Large intestine (tissue), 12 donors: ENCODE results near the gene OR52E8. TPM values are rescaled to one million over a fixed set of nuclear protein-coding genes. Genes with fewer than 3 reads are reported as not detected.

Experiments used
- DNase-seq, 2 donors: peaks; one replicate each; pipeline versions ENCODE4 v3.0.0 to v3.0.0-alpha.2; 2013
- H3K27ac ChIP-seq: one replicate; pipeline ENCODE4 v1.5.1; 2013; ENCODE audit warnings: low read length
- H3K27me3 ChIP-seq: 2 replicates; pipeline ENCODE4 v1.6.1; 2013; ENCODE audit warnings: low read length; ENCODE audit not compliant: control insufficient read depth, insufficient read depth
- H3K36me3 ChIP-seq: 2 replicates; pipeline ENCODE4 v1.6.1; 2013; ENCODE audit warnings: low read length; ENCODE audit not compliant: control insufficient read depth, insufficient read depth
- H3K4me1 ChIP-seq: one replicate; pipeline ENCODE4 v1.6.1; 2013; ENCODE audit warnings: low read length; ENCODE audit not compliant: control insufficient read depth, insufficient read depth
- H3K4me3 ChIP-seq: one replicate; pipeline ENCODE4 v1.5.1; 2013; ENCODE audit warnings: low read length
- H3K9me3 ChIP-seq: one replicate; pipeline ENCODE4 v1.6.1; 2013; ENCODE audit warnings: mild to moderate bottlenecking, low read depth, low read length, moderate library complexity; ENCODE audit not compliant: control insufficient read depth
- WGBS: methylation state at CpG from one replicate; pipeline ENCODE4 v1.1.5; 2013; ENCODE audit warnings: low lambda C conversion rate; ENCODE audit not compliant: insufficient coverage; 5-methylcytosine and 5-hydroxymethylcytosine counted together
- long read RNA-seq, 11 donors: transcript quantifications; one replicate each; lab custom pipeline, GENCODE V29; 2026
- polyA plus RNA-seq: library from polyadenylated mRNA; unstranded; fragments of 120-200 nt; gene quantifications from one replicate; pipeline ENCODE4 v1.2.1, GENCODE V29; 2013

OR52E8 gene
- polyA plus RNA-seq, result not detected
- long read RNA-seq, donor 1, result 0 reads
- long read RNA-seq, donor 2, result 0 reads
- long read RNA-seq, donor 3, result 0 reads
- long read RNA-seq, donor 4, result 0 reads
- long read RNA-seq, donor 5, result 0 reads
- long read RNA-seq, donor 6, result 0 reads
- long read RNA-seq, donor 7, result 0 reads
- long read RNA-seq, donor 8, result 0 reads
- long read RNA-seq, donor 9, result 0 reads
- long read RNA-seq, donor 10, result 0 reads
- long read RNA-seq, donor 11, result 0 reads

GRCh38 chr11:5857590-5857989 lies at the start of gene OR52E8:
Gene OR52E8 (minus strand): TSS chr11:5857690. CDS start chr11:5857690, 0 bp downstream.
- Histone ChIP-seq H3K4me3 (no peak within 1 kb of the TSS), H3K9me3 (no peaks in the 10 kb centered on the region), H3K27me3 (no peaks in the 10 kb centered on the region), H3K4me1 (no peaks in the 10 kb centered on the region), H3K27ac (no peak within 1 kb of the TSS), H3K36me3 (no peaks in the 10 kb centered on the region)
- DNase-seq, result no peak
- no CpG with 5 or more reads among the region's 3 CpGs for whole genome bisulfite sequencing

- H3K36me3 ChIP-seq, result no peaks in the 10 kb centered on the region
- H3K27me3 ChIP-seq, result no peaks in the 10 kb centered on the region
- H3K4me1 ChIP-seq, result no peaks in the 10 kb centered on the region
- H3K9me3 ChIP-seq, result no peaks in the 10 kb centered on the region
- no peak for DNase-seq
- no peak overlapping the region for H3K27ac ChIP-seq
- no CpG with 5 or more reads among the region's 2 CpGs for WGBS
- no peak overlapping the region for H3K4me3 ChIP-seq
Observed at GRCh38 chr11:5899534-5899933, 42.0 kb upstream of the OR52E8 start.

- 100% methylated on average over 1 of the region's 3 CpGs for whole genome bisulfite sequencing
- Histone ChIP-seq H3K9me3 (no peaks in the 10 kb centered on the region), H3K36me3 (no peaks in the 10 kb centered on the region), H3K4me3 (no peak within 1 kb of the TSS), H3K27me3 (no peaks in the 10 kb centered on the region), H3K4me1 (no peaks in the 10 kb centered on the region), H3K27ac (no peak within 1 kb of the TSS)
- DNase-seq, result no peak
Observed at GRCh38 chr11:5892908-5893307, 35.4 kb upstream of the OR52E8 start, which contains the start of gene OR52E5. Gene OR52E5 (plus strand): TSS chr11:5893208. CDS start chr11:5900777, 7,569 bp downstream.

GRCh38 chr11:5891216-5891800 lies 33.8 kb upstream of the OR52E8 start:
- 83% methylated on average over 1 of the region's 4 CpGs for WGBS
- no peak for DNase-seq

GRCh38 chr11:5887661-5888060 lies 30.2 kb upstream of the OR52E8 start:
- H3K27ac ChIP-seq, result no peak overlapping the region
- DNase-seq, result no peak
- H3K36me3 ChIP-seq, result no peaks in the 10 kb centered on the region
- no peaks in the 10 kb centered on the region for H3K27me3 ChIP-seq
- WGBS, result no CpG with 5 or more reads among the region's 1 CpG
- no peaks in the 10 kb centered on the region for H3K4me1 ChIP-seq
- no peaks in the 10 kb centered on the region for H3K9me3 ChIP-seq
- no peak overlapping the region for H3K4me3 ChIP-seq

More at GRCh38 chr11:5891216-5891800, 33.8 kb upstream of the OR52E8 start:
- no peaks in the 10 kb centered on the region for H3K36me3 ChIP-seq
- no peaks in the 10 kb centered on the region for H3K4me1 ChIP-seq
- no peak overlapping the region for H3K27ac ChIP-seq
- no peaks in the 10 kb centered on the region for H3K27me3 ChIP-seq
- H3K4me3 ChIP-seq, result no peak overlapping the region
- no peaks in the 10 kb centered on the region for H3K9me3 ChIP-seq

- Histone ChIP-seq H3K27me3 (no peaks in the 10 kb centered on the region), H3K27ac (no peak overlapping the region), H3K36me3 (no peaks in the 10 kb centered on the region), H3K4me1 (no peaks in the 10 kb centered on the region), H3K4me3 (no peak overlapping the region), H3K9me3 (no peaks in the 10 kb centered on the region)
- no peak for DNase-seq
- 92% methylated on average over 2 of the region's 3 CpGs for WGBS
Observed at GRCh38 chr11:5887172-5887571, 29.7 kb upstream of the OR52E8 start.

GRCh38 chr11:5881756-5882155 lies 24.3 kb upstream of the OR52E8 start:
- Histone ChIP-seq H3K36me3 (no peaks in the 10 kb centered on the region), H3K27ac (no peak overlapping the region), H3K9me3 (no peaks in the 10 kb centered on the region)

GRCh38 chr11:5880329-5880728 lies 22.8 kb upstream of the OR52E8 start, which contains the start of gene OR52E4:
Gene OR52E4 (plus strand): TSS chr11:5880629. CDS start chr11:5884293, 3,664 bp downstream.
- DNase-seq, result no peak
- H3K27me3 ChIP-seq, result no peaks in the 10 kb centered on the region
- H3K36me3 ChIP-seq, result no peaks in the 10 kb centered on the region
- no CpG with 5 or more reads among the region's 4 CpGs for WGBS
- H3K27ac ChIP-seq, result no peak within 1 kb of the TSS
- no peaks in the 10 kb centered on the region for H3K9me3 ChIP-seq
- H3K4me1 ChIP-seq, result no peaks in the 10 kb centered on the region
- H3K4me3 ChIP-seq, result no peak within 1 kb of the TSS

More at GRCh38 chr11:5881756-5882155, 24.3 kb upstream of the OR52E8 start:
- Histone ChIP-seq H3K27me3 (no peaks in the 10 kb centered on the region), H3K4me1 (no peaks in the 10 kb centered on the region), H3K4me3 (no peak overlapping the region)
- DNase-seq, result no peak

- Histone ChIP-seq H3K4me3 (no peak overlapping the region), H3K36me3 (no peaks in the 10 kb centered on the region), H3K9me3 (no peaks in the 10 kb centered on the region), H3K27ac (no peak overlapping the region), H3K4me1 (no peaks in the 10 kb centered on the region), H3K27me3 (no peaks in the 10 kb centered on the region)
- WGBS, result no CpG with 5 or more reads among the region's 2 CpGs
- DNase-seq, result no peak
Observed at GRCh38 chr11:5878564-5878963, 21.1 kb upstream of the OR52E8 start.

- no peaks in the 10 kb centered on the region for H3K36me3 ChIP-seq
- no peaks in the 10 kb centered on the region for H3K27me3 ChIP-seq
- no peak overlapping the region for H3K27ac ChIP-seq
- peaks cover 4% of the 10 kb centered on the region for H3K9me3 ChIP-seq
- DNase-seq, result no peak
- H3K4me1 ChIP-seq, result no peaks in the 10 kb centered on the region
- WGBS, result 100% methylated on average over 1 of the region's 2 CpGs
- H3K4me3 ChIP-seq, result no peak overlapping the region
Observed at GRCh38 chr11:5865826-5866225, 8.3 kb upstream of the OR52E8 start.

GRCh38 chr11:5851002-5851401 lies 6.5 kb downstream of the OR52E8 start:
- Histone ChIP-seq H3K36me3 (no peaks in the 10 kb centered on the region), H3K27me3 (no peaks in the 10 kb centered on the region), H3K27ac (no peak overlapping the region), H3K9me3 (no peaks in the 10 kb centered on the region), H3K4me1 (no peaks in the 10 kb centered on the region), H3K4me3 (no peak overlapping the region)
- 60% methylated on average over 1 of the region's 1 CpG for WGBS
- DNase-seq, result no peak
